Astrocyte (in vitro differentiated cells and primary cell): Measurements from ENCODE around the gene KDM2B. TPM values are rescaled to one million over a fixed set of nuclear protein-coding genes. Genes with fewer than 3 reads are reported as not detected.

Experiments used
- DNase-seq: peaks from one replicate; pipeline ENCODE4 v3.0.0-alpha.2; 2010; ENCODE audit warnings: low read depth
- FAIRE-seq: peaks from 2 replicates; lab custom pipeline; 2011; peaks lifted over from hg19 to GRCh38; lab: Jason Lieb, UNC
- H2AFZ ChIP-seq: 2 replicates; pipeline ENCODE4 v1.6.0; 2012; ENCODE audit warnings: low read depth, low read length, inconsistent platforms
- H3K27ac ChIP-seq: 2 replicates; pipeline ENCODE4 v1.5.1; 2011; ENCODE audit warnings: low read depth, low read length, inconsistent platforms
- H3K27me3 ChIP-seq: 2 replicates; pipeline ENCODE4 v1.6.0; 2011; ENCODE audit warnings: low read length, inconsistent platforms; ENCODE audit not compliant: insufficient read depth
- H3K36me3 ChIP-seq: 2 replicates; pipeline ENCODE4 v1.5.1; 2011; ENCODE audit warnings: low read length, inconsistent platforms; ENCODE audit not compliant: insufficient read depth
- H3K4me1 ChIP-seq: 2 replicates; pipeline ENCODE4 v1.5.1; 2011; ENCODE audit warnings: low read length, inconsistent platforms; ENCODE audit not compliant: insufficient read depth
- H3K4me2 ChIP-seq: 2 replicates; pipeline ENCODE4 v1.6.0; 2012; ENCODE audit warnings: low read length, inconsistent platforms
- H3K4me3 ChIP-seq: 2 replicates; pipeline ENCODE4 v1.5.1; 2011; ENCODE audit warnings: low read depth, mild to moderate bottlenecking, low read length, inconsistent platforms; ENCODE audit not compliant: insufficient read depth
- H3K79me2 ChIP-seq: 2 replicates; pipeline ENCODE4 v1.6.0; 2012; ENCODE audit warnings: mild to moderate bottlenecking, low read length, inconsistent platforms; ENCODE audit not compliant: insufficient read depth
- H3K9ac ChIP-seq: 2 replicates; pipeline ENCODE4 v1.6.0; 2012; ENCODE audit warnings: mild to moderate bottlenecking, low read length, inconsistent platforms
- H3K9me3 ChIP-seq: 2 replicates; pipeline ENCODE4 v1.5.1; 2012; ENCODE audit warnings: low read depth, mild to moderate bottlenecking, low read length, inconsistent platforms; ENCODE audit not compliant: insufficient read depth
- H4K20me1 ChIP-seq: 2 replicates; pipeline ENCODE4 v1.6.0; 2012; ENCODE audit warnings: low read length, inconsistent platforms; ENCODE audit not compliant: insufficient read depth
- H3K27ac Mint-ChIP-seq: one replicate; pipeline ENCODE4 v1.8.0; 2021; ENCODE audit warnings: mild to moderate bottlenecking, mixed read lengths; ENCODE audit not compliant: unreplicated experiment
- H3K27me3 Mint-ChIP-seq: one replicate; pipeline ENCODE4 v1.8.0; 2021; ENCODE audit warnings: low read depth, mixed read lengths; ENCODE audit not compliant: unreplicated experiment
- H3K36me3 Mint-ChIP-seq: one replicate; pipeline ENCODE4 v1.8.0; 2021; ENCODE audit warnings: low read depth, mixed read lengths; ENCODE audit not compliant: unreplicated experiment
- H3K4me1 Mint-ChIP-seq: one replicate; pipeline ENCODE4 v1.8.0; 2021; ENCODE audit warnings: low read depth, mixed read lengths; ENCODE audit not compliant: unreplicated experiment
- H3K4me3 Mint-ChIP-seq: one replicate; pipeline ENCODE4 v1.8.0; 2021; ENCODE audit warnings: mild to moderate bottlenecking, moderate library complexity, mixed read lengths; ENCODE audit not compliant: unreplicated experiment
- H3K9me3 Mint-ChIP-seq: one replicate; pipeline ENCODE4 v1.8.0; 2021; ENCODE audit warnings: mild to moderate bottlenecking, mixed read lengths; ENCODE audit not compliant: unreplicated experiment
- CTCF ChIP-seq: IDR thresholded peaks from 2 replicates; pipeline ENCODE4 v1.5.1; 2011; ENCODE audit warnings: low read depth, mild to moderate bottlenecking, inconsistent platforms, low read length, moderate library complexity; ENCODE audit not compliant: insufficient read depth
- EZH2 ChIP-seq: IDR thresholded peaks from 2 replicates; pipeline ENCODE4 v1.6.1; 2012; ENCODE audit warnings: mild to moderate bottlenecking, low read length, inconsistent platforms; ENCODE audit not compliant: insufficient read depth
- total RNA-seq: library from RNA; stranded (reverse); gene quantifications from 2 replicates; pipeline ENCODE4 v1.2.1, GENCODE V29; 2021

KDM2B gene
- total RNA-seq, 1 donor from 2014 or later, result 23.4 TPM

- peaks cover 43% of the 10 kb centered on the region for H3K4me1 ChIP-seq
- no peaks in the 10 kb centered on the region for H3K9me3 ChIP-seq
- no peaks in the 10 kb centered on the region for H3K79me2 ChIP-seq
- FAIRE-seq, result no peak
- peaks cover 6% of the 10 kb centered on the region for H3K36me3 ChIP-seq
- peak; percentile 85 for DNase-seq
- Mint-ChIP-seq H3K4me1 (peaks cover 40% of the 10 kb centered on the region), H3K27me3 (no peaks in the 10 kb centered on the region), H3K4me3 (peak overlapping the region; percentile 83), H3K27ac (peak overlapping the region; percentile 98), H3K36me3 (peaks cover 14% of the 10 kb centered on the region), H3K9me3 (no peaks in the 10 kb centered on the region)
- peak overlapping the region; percentile 85 for H3K9ac ChIP-seq
- H4K20me1 ChIP-seq, result no peaks in the 10 kb centered on the region
- TF ChIP-seq EZH2 (no peak), CTCF (no peak)
- peak overlapping the region; percentile 86 for H3K4me2 ChIP-seq
- H2AFZ ChIP-seq, result peak overlapping the region; percentile 39
- peak overlapping the region; percentile 66 for H3K4me3 ChIP-seq
- H3K27ac ChIP-seq, result peak overlapping the region; percentile 96
- H3K27me3 ChIP-seq, result no peaks in the 10 kb centered on the region
Observed at GRCh38 chr12:121576851-121577391, 3.9 kb downstream of the KDM2B start.

- Histone ChIP-seq H3K4me1 (peaks cover 36% of the 10 kb centered on the region), H3K4me2 (peak overlapping the region; percentile 86), H2AFZ (peak overlapping the region; percentile 39), H3K9me3 (no peaks in the 10 kb centered on the region), H3K27me3 (no peaks in the 10 kb centered on the region), H4K20me1 (no peaks in the 10 kb centered on the region), H3K27ac (peak overlapping the region; percentile 96), H3K9ac (peak overlapping the region; percentile 85), H3K4me3 (peak overlapping the region; percentile 34), H3K36me3 (peaks cover 6% of the 10 kb centered on the region), H3K79me2 (no peaks in the 10 kb centered on the region)
- no peaks in the 10 kb centered on the region for H3K9me3 Mint-ChIP-seq
- no peak for TF ChIP-seq CTCF
- TF ChIP-seq EZH2, result no peak
- FAIRE-seq (no peak), DNase-seq (no peak)
- H3K27ac Mint-ChIP-seq, result peak overlapping the region; percentile 98
- peaks cover 14% of the 10 kb centered on the region for H3K36me3 Mint-ChIP-seq
- peak overlapping the region; percentile 83 for H3K4me3 Mint-ChIP-seq
- peaks cover 31% of the 10 kb centered on the region for H3K4me1 Mint-ChIP-seq
- H3K27me3 Mint-ChIP-seq, result no peaks in the 10 kb centered on the region
Observed at GRCh38 chr12:121575952-121576625, 4.7 kb downstream of the KDM2B start.

- Histone ChIP-seq H3K9ac (no peak overlapping the region), H3K4me1 (peaks cover 30% of the 10 kb centered on the region), H2AFZ (no peak overlapping the region), H3K4me2 (no peak overlapping the region), H3K79me2 (no peaks in the 10 kb centered on the region), H3K9me3 (no peaks in the 10 kb centered on the region), H3K27ac (no peak overlapping the region), H4K20me1 (no peaks in the 10 kb centered on the region), H3K27me3 (no peaks in the 10 kb centered on the region), H3K36me3 (peaks cover 6% of the 10 kb centered on the region), H3K4me3 (no peak overlapping the region)
- FAIRE-seq (no peak), DNase-seq (no peak)
- peaks cover 20% of the 10 kb centered on the region for H3K36me3 Mint-ChIP-seq
- peaks cover 28% of the 10 kb centered on the region for H3K4me1 Mint-ChIP-seq
- no peaks in the 10 kb centered on the region for H3K9me3 Mint-ChIP-seq
- no peaks in the 10 kb centered on the region for H3K27me3 Mint-ChIP-seq
- no peak overlapping the region for H3K4me3 Mint-ChIP-seq
- TF ChIP-seq CTCF, result no peak
- TF ChIP-seq EZH2, result no peak
- H3K27ac Mint-ChIP-seq, result peak overlapping the region; percentile 41
Observed at GRCh38 chr12:121575051-121575450, 5.8 kb downstream of the KDM2B start.
